Measurements from ENCODE around the gene ABR.

GRCh38 chr17:981292-981658 is 198.5 kb downstream of the ABR start:
- TF ChIP-seq EZH2 (IDR thresholded peaks at IDR 0.05; ENCODE audit: insufficient read depth, low read length) (no peak), CTCF (IDR thresholded peaks at IDR 0.05; ENCODE audit: insufficient read depth, low read depth, low read length) (no peak)

All from astrocyte (in vitro differentiated cells and primary cell).